ENCODE results near the gene MTHFD1L.

MTHFD1L gene

DNA sequence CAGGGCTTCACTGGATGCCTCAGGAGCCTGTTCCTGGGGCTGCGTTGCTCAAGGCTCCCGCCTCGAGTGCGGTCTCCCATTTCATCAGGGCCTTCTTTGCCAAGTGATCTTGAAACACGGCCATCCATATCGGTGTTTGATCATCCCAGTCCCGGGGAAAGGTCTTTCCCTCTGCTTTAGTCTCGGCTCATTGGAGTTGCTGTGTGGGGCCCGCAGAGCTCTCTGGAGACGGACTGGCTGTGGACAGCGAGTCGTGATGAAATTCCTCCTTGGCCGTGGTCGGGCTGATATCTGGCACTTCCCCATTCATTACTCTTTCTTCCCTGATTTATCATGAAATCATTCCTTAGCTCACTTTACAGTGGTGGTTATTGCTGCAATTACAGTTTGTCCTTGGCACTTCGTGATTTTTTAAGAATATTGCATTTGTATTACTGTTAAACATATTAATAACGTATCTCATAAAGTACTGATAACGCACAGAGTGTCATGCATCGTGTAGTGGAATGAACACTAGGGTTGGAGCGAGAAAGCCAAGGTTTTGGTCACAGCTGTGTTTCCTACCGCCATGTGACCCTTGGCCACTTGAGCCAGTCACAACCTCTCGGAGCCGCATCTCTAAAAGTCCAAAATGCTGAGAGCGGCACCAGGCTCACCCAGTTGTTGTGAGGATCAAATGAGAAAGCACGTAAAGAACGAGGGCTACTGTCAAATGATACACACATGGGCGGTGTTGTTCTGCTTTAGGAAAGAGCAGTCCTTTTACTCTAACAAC lies 71.8 kb downstream of the MTHFD1L start:
- H3K4me3 ChIP-seq (ENCODE audit: control insufficient read depth, low read depth, low read length): no peak overlapping the region
- peak; percentile 81 for DNase-seq (ENCODE audit: low read depth)
- TF ChIP-seq, protein P1, sequence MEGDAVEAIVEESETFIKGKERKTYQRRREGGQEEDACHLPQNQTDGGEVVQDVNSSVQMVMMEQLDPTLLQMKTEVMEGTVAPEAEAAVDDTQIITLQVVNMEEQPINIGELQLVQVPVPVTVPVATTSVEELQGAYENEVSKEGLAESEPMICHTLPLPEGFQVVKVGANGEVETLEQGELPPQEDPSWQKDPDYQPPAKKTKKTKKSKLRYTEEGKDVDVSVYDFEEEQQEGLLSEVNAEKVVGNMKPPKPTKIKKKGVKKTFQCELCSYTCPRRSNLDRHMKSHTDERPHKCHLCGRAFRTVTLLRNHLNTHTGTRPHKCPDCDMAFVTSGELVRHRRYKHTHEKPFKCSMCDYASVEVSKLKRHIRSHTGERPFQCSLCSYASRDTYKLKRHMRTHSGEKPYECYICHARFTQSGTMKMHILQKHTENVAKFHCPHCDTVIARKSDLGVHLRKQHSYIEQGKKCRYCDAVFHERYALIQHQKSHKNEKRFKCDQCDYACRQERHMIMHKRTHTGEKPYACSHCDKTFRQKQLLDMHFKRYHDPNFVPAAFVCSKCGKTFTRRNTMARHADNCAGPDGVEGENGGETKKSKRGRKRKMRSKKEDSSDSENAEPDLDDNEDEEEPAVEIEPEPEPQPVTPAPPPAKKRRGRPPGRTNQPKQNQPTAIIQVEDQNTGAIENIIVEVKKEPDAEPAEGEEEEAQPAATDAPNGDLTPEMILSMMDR (conservative IDR thresholded peaks at IDR 0.05; ENCODE audit: control insufficient read depth, insufficient read depth, low read depth, low read length): no peak

DNA sequence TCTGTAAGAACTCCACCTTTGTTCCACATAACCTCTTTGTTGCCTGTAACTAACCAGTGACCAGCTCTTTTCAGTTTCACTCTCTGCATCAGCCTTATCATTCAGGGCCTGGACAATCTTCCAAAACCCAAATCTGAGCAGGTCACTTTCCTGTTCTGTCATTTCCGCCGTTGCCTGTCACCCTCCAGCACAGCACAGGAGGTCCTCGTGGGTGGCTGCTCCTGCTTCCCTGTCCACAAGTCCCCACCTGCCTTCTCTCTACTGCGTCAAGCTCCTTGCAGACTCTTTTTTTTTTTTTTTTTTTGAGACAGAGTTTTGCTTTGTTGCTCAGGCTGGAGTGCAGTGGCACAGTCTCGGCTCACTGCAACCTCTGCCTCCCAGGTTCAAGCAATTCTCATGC lies 73.9 kb downstream of the MTHFD1L start:
- no peak overlapping the region for H3K4me3 ChIP-seq (ENCODE audit: control insufficient read depth, low read depth, low read length)
- TF ChIP-seq, protein P1 (conservative IDR thresholded peaks at IDR 0.05; ENCODE audit: control insufficient read depth, insufficient read depth, low read depth, low read length): no peak
- DNase-seq (ENCODE audit: low read depth): no peak

DNA sequence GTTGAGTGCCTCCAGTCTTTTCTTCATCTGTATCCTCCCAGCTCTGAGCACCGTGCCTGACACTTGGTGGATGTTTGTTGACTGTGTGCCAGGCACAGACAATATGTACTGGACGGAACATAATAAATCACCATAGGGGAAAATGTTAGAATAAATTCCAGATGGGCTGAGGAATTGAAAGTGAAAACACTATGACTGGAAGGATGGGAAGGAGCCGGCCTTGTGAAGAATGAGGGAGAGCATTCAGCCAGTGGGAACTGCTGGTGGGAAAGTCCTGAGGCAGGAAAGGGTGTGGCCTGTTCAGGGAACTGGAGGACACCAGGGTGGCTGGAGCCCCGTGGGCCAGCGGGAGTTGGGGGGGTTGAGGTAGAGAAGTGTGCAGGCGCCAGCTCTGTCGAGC lies 75.4 kb downstream of the MTHFD1L start:
- DNase-seq (ENCODE audit: low read depth): peak; percentile 97
- H3K4me3 ChIP-seq (ENCODE audit: control insufficient read depth, low read depth, low read length): no peak overlapping the region
- TF ChIP-seq, protein P1 (conservative IDR thresholded peaks at IDR 0.05; ENCODE audit: control insufficient read depth, insufficient read depth, low read depth, low read length): no peak

DNA sequence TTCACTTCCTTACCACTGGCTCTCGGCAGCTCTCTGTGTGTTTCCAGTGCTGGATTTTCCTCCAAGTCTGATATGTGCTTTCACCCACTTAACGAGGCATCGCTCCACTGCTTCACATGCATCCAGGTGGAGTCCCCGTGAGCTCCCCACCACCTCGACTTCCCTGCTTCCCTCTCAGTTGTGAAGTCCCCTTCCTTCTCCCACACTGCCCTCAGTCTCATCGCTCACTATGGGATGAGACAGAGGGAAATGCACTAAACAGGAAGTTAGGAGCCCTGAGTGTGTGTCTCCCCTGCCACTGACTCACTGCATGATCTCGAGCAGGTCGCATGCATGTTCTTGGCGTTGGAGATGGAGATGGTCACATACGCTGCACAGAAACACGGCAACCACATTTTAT lies 84.0 kb downstream of the MTHFD1L start:
- no peak for DNase-seq (ENCODE audit: low read depth)
- no peak overlapping the region for H3K4me3 ChIP-seq (ENCODE audit: control insufficient read depth, low read depth, low read length)
- TF ChIP-seq, protein P1 (conservative IDR thresholded peaks at IDR 0.05; ENCODE audit: control insufficient read depth, insufficient read depth, low read depth, low read length): no peak

DNA sequence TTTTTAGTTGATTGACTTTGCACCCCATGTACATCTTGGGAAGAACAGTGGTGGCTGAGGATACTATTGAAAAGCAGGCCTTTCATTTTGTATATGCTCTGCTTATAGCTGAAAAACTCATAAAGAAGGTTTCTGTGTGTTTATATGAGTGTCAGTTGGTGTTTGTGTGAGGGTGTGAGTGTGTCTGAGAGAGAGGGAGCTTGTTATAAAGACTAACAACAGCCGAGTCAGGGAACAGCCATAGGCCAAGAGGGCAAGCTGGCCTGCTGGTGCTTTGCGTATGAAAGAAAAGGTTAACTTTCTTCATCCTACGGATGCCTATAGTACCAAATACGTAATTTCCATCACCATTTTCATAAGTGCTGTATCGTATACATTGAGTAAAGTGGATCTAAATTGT lies 88.3 kb downstream of the MTHFD1L start:
- TF ChIP-seq, protein P1 (conservative IDR thresholded peaks at IDR 0.05; ENCODE audit: control insufficient read depth, insufficient read depth, low read depth, low read length): no peak
- DNase-seq (ENCODE audit: low read depth): no peak
- H3K4me3 ChIP-seq (ENCODE audit: control insufficient read depth, low read depth, low read length): no peak overlapping the region

DNA sequence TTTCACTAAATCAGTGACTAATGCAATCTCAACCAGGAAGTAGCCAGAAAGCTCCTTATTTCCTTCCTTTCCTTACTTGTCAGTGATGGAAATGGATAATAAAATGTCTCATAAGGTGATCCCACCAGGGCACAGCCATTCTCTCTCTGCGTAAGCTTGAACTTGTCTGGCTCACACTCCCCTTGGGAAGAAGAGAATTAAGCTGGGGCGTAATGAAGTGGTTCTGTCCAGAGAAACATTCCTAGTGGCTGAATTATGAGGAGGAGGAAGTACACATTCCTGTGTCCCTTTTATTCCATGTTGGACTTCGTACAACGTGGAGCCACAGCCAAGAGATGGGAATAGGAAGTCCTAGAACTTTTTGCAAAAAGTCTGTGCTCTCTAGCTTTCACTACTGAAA lies 93.7 kb downstream of the MTHFD1L start:
- peak; percentile 29 for DNase-seq (ENCODE audit: low read depth)
- TF ChIP-seq, protein P1 (conservative IDR thresholded peaks at IDR 0.05; ENCODE audit: control insufficient read depth, insufficient read depth, low read depth, low read length): no peak
- no peak overlapping the region for H3K4me3 ChIP-seq (ENCODE audit: control insufficient read depth, low read depth, low read length)
